Measurements from ENCODE around the gene NKIRAS1. TPM values are rescaled to one million over a fixed set of nuclear protein-coding genes. Genes with fewer than 3 reads are reported as not detected.
"Not testable (repeated sequence)": the region's sequence is repeated elsewhere in the genome, so short reads cannot be mapped to it uniquely, and the experiment has no call there.

NKIRAS1 gene
- total RNA-seq, 4 donors from 2014 or later = 25.1 to 42.1 (median 34.7) TPM

- Histone ChIP-seq H3K9me3 (no peaks in the 10 kb centered on the region), H3K36me3 (peaks cover 0 to 28% of the 10 kb centered on the region in 2 donors), H3K27ac (no peak overlapping the region), H3K4me1 (peaks cover 23% of the 10 kb centered on the region in 2 donors), H3K4me3 (no peak overlapping the region), H3K27me3 (no peaks in the 10 kb centered on the region)
- intact Hi-C loops (cut with DNase I; ENCODE audit: low total_unique reads) = no loop called here
- ATAC-seq = no peak
- in situ Hi-C loops (cut with MboI; ENCODE audit: low sequenced_read_pairs in 4 of 4) = no loop called here
- no peak for DNase-seq
- TF ChIP-seq CTCF (IDR thresholded peaks at IDR 0.05 in 4 of 5, conservative IDR thresholded peaks at IDR 0.05 in 1 of 5) (no peak), POLR2A (IDR thresholded peaks at IDR 0.05) (no peak)
Measured at GRCh38 chr3:23920151-23920655, 3.4 kb upstream of the NKIRAS1 start.

GRCh38 chr3:23919628-23920027 is 2.8 kb upstream of the NKIRAS1 start:
- ATAC-seq = no peak
- intact Hi-C loops (cut with DNase I; ENCODE audit: low total_unique reads) (no loop called here), in situ Hi-C loops (cut with MboI; ENCODE audit: low sequenced_read_pairs in 4 of 4) (no loop called here)
- Histone ChIP-seq H3K36me3 (peaks cover 0 to 28% of the 10 kb centered on the region in 2 donors), H3K4me3 (no peak overlapping the region), H3K4me1 (peaks cover 27 to 28% of the 10 kb centered on the region in 2 donors), H3K27me3 (no peaks in the 10 kb centered on the region), H3K9me3 (no peaks in the 10 kb centered on the region), H3K27ac (no peak overlapping the region)
- TF ChIP-seq CTCF (IDR thresholded peaks at IDR 0.05 in 4 of 5, conservative IDR thresholded peaks at IDR 0.05 in 1 of 5) (no peak), POLR2A (IDR thresholded peaks at IDR 0.05) (no peak)
- DNase-seq = no peak

- DNase-seq; in situ Hi-C loops (cut with MboI; ENCODE audit: low sequenced_read_pairs in 4 of 4); H3K27me3 ChIP-seq; H3K9me3 ChIP-seq; ATAC-seq: not testable (repeated sequence)
- peak overlapping the region; percentile 83 to 96 (median 93) for H3K4me3 ChIP-seq
- intact Hi-C loops (cut with DNase I; ENCODE audit: low total_unique reads) = loop anchor here (1.0 kb wide), 1 partner anchor 110 kb away; no protein-coding TSS in a partner anchor
- H3K4me1 ChIP-seq = peaks cover 30 to 37% of the 10 kb centered on the region in 2 donors
- H3K36me3 ChIP-seq = peaks cover 0 to 28% of the 10 kb centered on the region in 2 donors
- peak overlapping the region; percentile 91 to 96 (median 92) for H3K27ac ChIP-seq
Measured at GRCh38 chr3:23918331-23918730, 1.5 kb upstream of the NKIRAS1 start.

GRCh38 chr3:23917679-23918303 is 1.0 kb upstream of the NKIRAS1 start:
- Histone ChIP-seq H3K27ac (peak overlapping the region; percentile 91 to 96 (median 92)), H3K36me3 (peaks cover 0 to 28% of the 10 kb centered on the region in 2 donors), H3K4me1 (peaks cover 30 to 37% of the 10 kb centered on the region in 2 donors), H3K4me3 (peak overlapping the region; percentile 83 to 96 (median 93))
- in situ Hi-C loops (cut with MboI; ENCODE audit: low sequenced_read_pairs in 4 of 4); H3K9me3 ChIP-seq; DNase-seq; H3K27me3 ChIP-seq: not testable (repeated sequence)
- intact Hi-C loops (cut with DNase I; ENCODE audit: low total_unique reads) = loop anchor here (1.0 to 2.0 kb wide), 3 partner anchors 28 to 109 kb away; partner anchors contain the start of gene NR1D2
- ATAC-seq = peak; percentile 37 to 38

GRCh38 chr3:23916152-23916885 is 471 bp downstream of the NKIRAS1 start:
- peaks cover 30 to 37% of the 10 kb centered on the region in 2 donors for H3K4me1 ChIP-seq

More at GRCh38 chr3:23916152-23916885, 471 bp downstream of the NKIRAS1 start:
- no peaks in the 10 kb centered on the region for H3K27me3 ChIP-seq
- in situ Hi-C loops (cut with MboI; ENCODE audit: low sequenced_read_pairs in 4 of 4) (no loop called here), intact Hi-C loops (cut with DNase I; ENCODE audit: low total_unique reads) (loop anchor here (2.0 kb wide), 1 partner anchor 28 kb away; no protein-coding TSS in a partner anchor)
- no peak for TF ChIP-seq CTCF (IDR thresholded peaks at IDR 0.05 in 4 of 5, conservative IDR thresholded peaks at IDR 0.05 in 1 of 5)
- no peak for TF ChIP-seq POLR2A (IDR thresholded peaks at IDR 0.05)
- DNase-seq = no peak
- no peaks in the 10 kb centered on the region for H3K9me3 ChIP-seq
- H3K27ac ChIP-seq = peak overlapping the region; percentile 91 to 96 (median 92)
- peaks cover 0 to 23% of the 10 kb centered on the region in 2 donors for H3K36me3 ChIP-seq
- H3K4me3 ChIP-seq = peak overlapping the region; percentile 83 to 96 (median 93)
- peak; percentile 63 to 65 for ATAC-seq
